HepG2 (cell line): ENCODE data around the gene SLFNL1.

Experiments
- ARNTL ChIP-seq: sonication (generic); formaldehyde crosslinking; IDR thresholded peaks from 2 replicates; pipeline ENCODE4 v1.4.0; 2020; ENCODE audit warnings: mild to moderate bottlenecking, missing genetic modification reagents
- CBX5 ChIP-seq: sonication (generic); formaldehyde crosslinking; IDR thresholded peaks from 2 replicates; pipeline ENCODE4 v1.4.0; 2020; ENCODE audit warnings: missing genetic modification reagents, borderline replicate concordance
- CEBPB ChIP-seq: IDR thresholded peaks from 2 replicates; pipeline ENCODE4 v1.6.1; 2011; ENCODE audit warnings: low read depth, low read length, improper control_type of control experiment, borderline replicate concordance
- FIP1L1 ChIP-seq: fragments of 200-400 bp; formaldehyde crosslinking; IDR thresholded peaks from 2 replicates; pipeline ENCODE4 v1.6.1; 2018; ENCODE audit warnings: low read depth, mild to moderate bottlenecking, low read length, moderate library complexity, borderline replicate concordance; ENCODE audit not compliant: insufficient read depth
- MATR3 ChIP-seq: sonication (generic); formaldehyde crosslinking; IDR thresholded peaks from 2 replicates; pipeline ENCODE4 v1.4.0; 2020; ENCODE audit warnings: missing genetic modification reagents
- NFRKB ChIP-seq: fragments of 450-650 bp; IDR thresholded peaks from 2 replicates; pipeline ENCODE4 v1.6.1; 2017
- NR2F6 ChIP-seq, 2 experiments: IDR thresholded peaks; 2 replicates each; pipeline ENCODE4 v1.6.1; 2016; ENCODE audit warnings: antibody characterized with exemption in 1 of 2, mild to moderate bottlenecking in 1 of 2
- ONECUT2 ChIP-seq: sonication (generic); formaldehyde crosslinking; IDR thresholded peaks from 2 replicates; pipeline ENCODE4 v1.4.0; 2020; ENCODE audit warnings: missing genetic modification reagents
- POLR2A ChIP-seq, 2 experiments: IDR thresholded peaks; 2 replicates each; pipeline ENCODE4 v1.6.1; 2011; ENCODE audit warnings: low read depth in 2 of 2, low read length in 2 of 2, mild to moderate bottlenecking in 1 of 2, moderate library complexity in 1 of 2; ENCODE audit not compliant: insufficient read depth in 1 of 2
- SUZ12 ChIP-seq: fragments of 150-350 bp; IDR thresholded peaks from 2 replicates; pipeline ENCODE4 v1.6.1; 2014; ENCODE audit warnings: low read depth, low read length
- ZNF350 ChIP-seq: sonication (generic); formaldehyde crosslinking; IDR thresholded peaks from 2 replicates; pipeline ENCODE4 v1.4.0; 2020; ENCODE audit warnings: mild to moderate bottlenecking, low read depth, missing genetic modification reagents, borderline replicate concordance
- TF ChIP-seq, protein P1 (sequence below): sonication (generic); formaldehyde crosslinking; IDR thresholded peaks from 2 replicates; pipeline ENCODE4 v1.4.0; 2020; ENCODE audit warnings: missing genetic modification reagents
- TF ChIP-seq, protein P2 (sequence below): sonication (generic); formaldehyde crosslinking; IDR thresholded peaks from 2 replicates; pipeline ENCODE4 v1.5.0; 2020; ENCODE audit warnings: mild to moderate bottlenecking, missing genetic modification reagents, moderate library complexity
- TF ChIP-seq, protein P3 (sequence below): sonication (generic); formaldehyde crosslinking; IDR thresholded peaks from 2 replicates; pipeline ENCODE4 v1.5.1; 2020; ENCODE audit warnings: mild to moderate bottlenecking, missing genetic modification reagents

DNA sequence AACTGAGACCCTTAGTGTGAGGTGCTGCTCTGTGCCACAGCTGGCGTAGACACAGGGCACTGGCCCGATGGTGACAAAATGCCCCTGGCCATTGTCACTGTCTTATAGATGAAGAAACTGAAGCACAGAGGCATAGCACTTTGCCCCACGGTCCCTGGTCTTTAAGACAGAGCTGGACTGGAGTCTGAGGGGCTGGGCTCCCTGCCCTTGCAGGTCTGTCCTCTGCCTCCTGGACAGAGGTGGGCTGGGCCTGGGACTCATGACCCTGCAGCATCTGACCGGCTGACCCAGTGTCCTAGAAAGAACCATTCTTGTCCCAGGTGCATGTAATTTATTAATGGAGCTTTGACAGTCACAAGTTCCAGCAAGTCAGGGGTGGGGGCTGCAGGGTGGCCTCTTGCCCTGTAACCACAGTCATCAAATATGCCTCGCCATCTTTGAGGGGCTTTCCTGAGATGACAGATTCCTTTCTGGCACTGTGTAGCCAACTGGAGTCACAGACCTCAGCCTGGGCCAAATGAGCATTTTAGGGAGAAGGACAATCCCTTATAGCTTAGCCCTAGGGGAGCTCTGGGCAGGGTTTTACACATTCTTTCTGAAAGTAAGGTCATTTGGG is 6.1 kb downstream of the SLFNL1 start:
- TF ChIP-seq, protein P1, sequence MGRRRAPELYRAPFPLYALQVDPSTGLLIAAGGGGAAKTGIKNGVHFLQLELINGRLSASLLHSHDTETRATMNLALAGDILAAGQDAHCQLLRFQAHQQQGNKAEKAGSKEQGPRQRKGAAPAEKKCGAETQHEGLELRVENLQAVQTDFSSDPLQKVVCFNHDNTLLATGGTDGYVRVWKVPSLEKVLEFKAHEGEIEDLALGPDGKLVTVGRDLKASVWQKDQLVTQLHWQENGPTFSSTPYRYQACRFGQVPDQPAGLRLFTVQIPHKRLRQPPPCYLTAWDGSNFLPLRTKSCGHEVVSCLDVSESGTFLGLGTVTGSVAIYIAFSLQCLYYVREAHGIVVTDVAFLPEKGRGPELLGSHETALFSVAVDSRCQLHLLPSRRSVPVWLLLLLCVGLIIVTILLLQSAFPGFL (CRISPR knock-in tag): no peak
- TF ChIP-seq CBX5 (CRISPR knock-in tag): no peak
- TF ChIP-seq NFRKB: no peak
- TF ChIP-seq SUZ12: no peak
- no peak for TF ChIP-seq ONECUT2 (CRISPR knock-in tag)
- no peak for TF ChIP-seq CEBPB
- TF ChIP-seq, protein P2, sequence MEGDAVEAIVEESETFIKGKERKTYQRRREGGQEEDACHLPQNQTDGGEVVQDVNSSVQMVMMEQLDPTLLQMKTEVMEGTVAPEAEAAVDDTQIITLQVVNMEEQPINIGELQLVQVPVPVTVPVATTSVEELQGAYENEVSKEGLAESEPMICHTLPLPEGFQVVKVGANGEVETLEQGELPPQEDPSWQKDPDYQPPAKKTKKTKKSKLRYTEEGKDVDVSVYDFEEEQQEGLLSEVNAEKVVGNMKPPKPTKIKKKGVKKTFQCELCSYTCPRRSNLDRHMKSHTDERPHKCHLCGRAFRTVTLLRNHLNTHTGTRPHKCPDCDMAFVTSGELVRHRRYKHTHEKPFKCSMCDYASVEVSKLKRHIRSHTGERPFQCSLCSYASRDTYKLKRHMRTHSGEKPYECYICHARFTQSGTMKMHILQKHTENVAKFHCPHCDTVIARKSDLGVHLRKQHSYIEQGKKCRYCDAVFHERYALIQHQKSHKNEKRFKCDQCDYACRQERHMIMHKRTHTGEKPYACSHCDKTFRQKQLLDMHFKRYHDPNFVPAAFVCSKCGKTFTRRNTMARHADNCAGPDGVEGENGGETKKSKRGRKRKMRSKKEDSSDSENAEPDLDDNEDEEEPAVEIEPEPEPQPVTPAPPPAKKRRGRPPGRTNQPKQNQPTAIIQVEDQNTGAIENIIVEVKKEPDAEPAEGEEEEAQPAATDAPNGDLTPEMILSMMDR (CRISPR knock-in tag): no peak
- no peak for TF ChIP-seq MATR3
- TF ChIP-seq ARNTL: no peak
- TF ChIP-seq FIP1L1: no peak
- no peak for TF ChIP-seq NR2F6 (IDR thresholded peaks at IDR 0.05)
- no peak for TF ChIP-seq NR2F6 (CRISPR knock-in tag; IDR thresholded peaks at IDR 0.05)
- TF ChIP-seq, protein P3, sequence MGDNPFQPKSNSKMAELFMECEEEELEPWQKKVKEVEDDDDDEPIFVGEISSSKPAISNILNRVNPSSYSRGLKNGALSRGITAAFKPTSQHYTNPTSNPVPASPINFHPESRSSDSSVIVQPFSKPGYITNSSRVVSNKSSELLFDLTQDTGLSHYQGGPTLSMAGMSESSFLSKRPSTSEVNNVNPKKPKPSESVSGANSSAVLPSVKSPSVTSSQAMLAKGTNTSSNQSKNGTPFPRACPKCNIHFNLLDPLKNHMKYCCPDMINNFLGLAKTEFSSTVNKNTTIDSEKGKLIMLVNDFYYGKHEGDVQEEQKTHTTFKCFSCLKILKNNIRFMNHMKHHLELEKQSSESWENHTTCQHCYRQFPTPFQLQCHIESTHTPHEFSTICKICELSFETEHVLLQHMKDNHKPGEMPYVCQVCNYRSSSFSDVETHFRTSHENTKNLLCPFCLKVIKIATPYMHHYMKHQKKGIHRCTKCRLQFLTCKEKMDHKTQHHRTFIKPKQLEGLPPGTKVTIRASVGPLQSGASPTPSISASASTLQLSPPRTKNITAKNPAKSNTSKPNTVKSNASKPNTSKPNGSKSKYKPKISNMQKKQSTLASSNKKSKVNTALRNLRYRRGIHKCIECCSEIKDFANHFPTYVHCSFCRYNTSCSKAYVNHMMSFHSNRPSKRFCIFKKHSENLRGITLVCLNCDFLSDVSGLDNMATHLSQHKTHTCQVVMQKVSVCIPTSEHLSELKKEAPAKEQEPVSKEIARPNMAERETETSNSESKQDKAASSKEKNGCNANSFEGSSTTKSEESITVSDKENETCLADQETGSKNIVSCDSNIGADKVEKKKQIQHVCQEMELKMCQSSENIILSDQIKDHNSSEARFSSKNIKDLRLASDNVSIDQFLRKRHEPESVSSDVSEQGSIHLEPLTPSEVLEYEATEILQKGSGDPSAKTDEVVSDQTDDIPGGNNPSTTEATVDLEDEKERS (CRISPR knock-in tag): no peak
- TF ChIP-seq ZNF350 (CRISPR knock-in tag): no peak
- TF ChIP-seq POLR2A (IDR thresholded peaks at IDR 0.05; ENCODE audit: insufficient read depth in 1 of 2, low read depth in 2 of 2, low read length in 2 of 2): no peak
